Renal pelvis (tissue), 4 donors: ENCODE data around the gene SCN11A. TPM values are rescaled to one million over a fixed set of nuclear protein-coding genes. Genes with fewer than 3 reads are reported as not detected.
"Not testable (repeated sequence)": the region's sequence is repeated elsewhere in the genome, so short reads cannot be mapped to it uniquely, and the experiment has no call there.

ENCODE experiments used
- DNase-seq: peaks from one replicate; pipeline ENCODE4 v3.0.0-alpha.2; 2013
- polyA plus RNA-seq, 3 donors: library from polyadenylated mRNA; unstranded; fragments of 120-200 nt; gene quantifications; one replicate each; pipeline ENCODE4 v1.2.1, GENCODE V29; 2013; ENCODE audit not compliant: insufficient read length in 3 of 3

The SCN11A gene
- polyA plus RNA-seq, 3 donors: 0.68 to 1.6 (median 1.6) TPM

DNA sequence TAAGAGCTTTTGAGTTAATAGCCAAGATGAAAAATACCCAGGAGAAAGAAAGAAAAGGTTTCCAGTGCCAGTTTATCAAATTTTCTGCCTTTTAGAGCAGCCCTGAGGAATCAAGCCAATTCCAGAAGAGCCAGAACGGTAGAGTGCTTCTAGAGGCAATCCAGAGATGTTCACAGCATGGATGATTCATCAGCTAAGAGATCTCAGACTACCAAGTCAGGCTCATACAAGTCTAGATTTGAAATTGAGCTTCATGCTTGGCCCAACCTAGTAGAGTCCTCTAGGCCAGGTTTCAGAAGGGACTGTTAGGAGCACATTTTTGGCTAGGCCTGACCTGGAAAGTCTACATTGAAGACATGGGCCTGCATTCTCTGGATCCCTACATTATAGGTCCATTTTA is 15.5 kb upstream of the SCN11A start:
- no peak for DNase-seq

DNA sequence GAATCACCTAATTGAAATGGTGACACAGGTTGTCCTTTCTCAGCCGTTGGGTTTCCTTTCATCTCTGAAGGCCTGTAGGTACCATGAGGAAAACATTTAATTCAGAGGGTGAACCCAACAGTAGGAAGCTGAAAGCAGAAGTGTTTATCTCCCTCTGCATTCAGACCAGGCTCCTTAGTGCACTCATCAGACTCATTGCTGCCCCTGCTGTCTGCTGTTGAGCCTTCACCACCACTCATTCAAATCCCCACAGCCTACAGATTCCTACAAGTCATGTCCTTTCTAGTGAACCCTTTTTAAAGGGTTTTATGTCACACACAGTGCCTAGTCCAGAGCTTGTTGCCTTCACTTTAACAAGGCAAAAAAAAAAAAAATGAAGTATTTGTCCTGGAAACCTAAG is 13.5 kb upstream of the SCN11A start:
- no peak for DNase-seq

DNA sequence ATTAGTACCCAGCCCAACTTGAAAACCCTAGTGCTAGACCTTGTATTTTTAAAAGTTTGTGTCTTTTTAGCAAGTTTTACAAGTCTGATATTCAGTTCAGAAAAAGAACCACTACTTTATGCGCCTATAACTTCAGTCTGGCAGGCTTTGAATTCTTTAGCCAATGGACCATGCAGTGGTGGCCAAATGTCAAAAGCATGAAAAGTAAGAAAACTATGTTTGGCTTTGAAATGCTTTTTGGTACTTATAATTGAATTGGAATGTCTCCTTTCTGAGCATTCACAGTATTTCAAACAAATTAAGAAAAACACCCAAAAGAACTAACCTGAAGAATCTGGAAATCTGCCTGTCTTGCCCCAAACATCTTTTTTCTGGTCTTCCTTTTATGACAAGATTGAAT is 12.9 kb upstream of the SCN11A start:
- DNase-seq: no peak

DNA sequence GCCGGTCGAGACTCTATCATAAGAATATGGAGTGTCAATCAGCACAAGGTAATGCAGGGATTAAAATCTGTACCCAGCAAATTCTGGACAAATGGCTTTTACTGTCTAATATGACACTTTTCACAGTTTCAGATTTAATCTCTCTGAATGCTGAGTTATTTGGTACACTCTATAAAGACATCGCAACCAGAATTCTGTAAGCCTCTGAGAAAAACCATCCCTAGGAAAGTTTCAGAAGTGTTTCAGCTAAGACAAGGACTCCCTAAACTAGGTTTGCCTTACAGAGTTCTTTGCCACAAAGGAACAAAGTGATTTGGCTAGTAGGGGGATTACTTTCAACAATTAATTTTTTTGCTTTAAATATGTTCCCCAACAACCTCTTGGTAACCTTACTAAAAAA is 11.4 kb upstream of the SCN11A start:
- no peak for DNase-seq

DNA sequence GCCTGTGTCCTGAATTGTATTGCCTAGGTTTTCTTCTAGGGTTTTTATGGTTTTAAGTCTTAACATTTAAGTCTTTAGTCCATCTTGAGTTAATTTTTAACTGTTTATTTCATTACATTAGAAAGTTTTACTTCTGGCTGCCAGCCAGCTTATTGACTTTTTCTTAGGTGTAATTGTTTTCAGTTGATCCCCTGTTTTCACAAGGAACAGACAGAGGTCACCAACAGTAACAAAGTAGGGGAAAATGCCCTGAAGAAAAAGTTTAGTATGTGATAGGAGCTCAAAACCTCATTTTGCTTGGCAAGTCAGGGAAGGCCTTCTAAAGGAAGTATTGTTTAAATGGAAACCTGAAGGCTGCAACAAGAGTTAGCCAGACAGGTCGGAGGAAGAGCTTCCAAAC is 10.4 kb upstream of the SCN11A start:
- no peak for DNase-seq

DNA sequence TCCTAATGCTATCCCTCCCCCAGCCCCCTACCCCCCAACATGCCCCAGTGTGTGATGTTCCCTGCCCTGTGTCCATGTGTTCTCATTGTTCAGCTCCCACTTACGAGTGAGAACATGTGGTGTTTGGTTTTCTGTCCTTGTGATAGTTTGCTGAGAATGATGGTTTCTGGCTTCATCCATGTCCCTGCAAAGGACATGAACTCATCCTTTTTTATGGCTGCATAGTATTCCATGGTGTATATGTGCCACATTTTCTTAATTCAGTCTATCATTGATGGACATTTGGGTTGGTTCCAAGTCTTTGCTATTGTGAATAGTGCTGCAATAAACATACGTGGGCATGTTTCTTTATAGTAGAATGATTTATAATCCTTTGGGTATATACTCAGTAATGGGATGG is 9.5 kb upstream of the SCN11A start:
- not testable (repeated sequence) for DNase-seq

DNA sequence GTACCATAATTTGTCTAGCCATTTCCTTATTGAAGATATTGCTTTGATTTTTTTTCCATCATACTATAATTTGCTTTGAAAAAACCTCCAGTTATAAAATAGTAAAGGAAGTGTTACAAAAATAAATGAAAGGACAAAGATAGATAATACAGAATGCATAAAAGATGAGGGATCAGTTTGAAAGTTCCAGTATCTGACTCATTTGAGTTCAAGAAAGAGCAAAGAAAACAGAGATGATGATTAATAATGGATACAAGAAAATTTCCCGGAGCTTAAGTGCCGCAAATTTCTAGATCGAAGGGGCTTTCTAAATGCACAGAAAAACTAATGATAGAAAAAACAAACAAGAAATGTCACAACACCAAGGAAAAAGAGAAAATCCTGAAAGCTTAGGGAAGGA is 4.4 kb upstream of the SCN11A start:
- no peak for DNase-seq

DNA sequence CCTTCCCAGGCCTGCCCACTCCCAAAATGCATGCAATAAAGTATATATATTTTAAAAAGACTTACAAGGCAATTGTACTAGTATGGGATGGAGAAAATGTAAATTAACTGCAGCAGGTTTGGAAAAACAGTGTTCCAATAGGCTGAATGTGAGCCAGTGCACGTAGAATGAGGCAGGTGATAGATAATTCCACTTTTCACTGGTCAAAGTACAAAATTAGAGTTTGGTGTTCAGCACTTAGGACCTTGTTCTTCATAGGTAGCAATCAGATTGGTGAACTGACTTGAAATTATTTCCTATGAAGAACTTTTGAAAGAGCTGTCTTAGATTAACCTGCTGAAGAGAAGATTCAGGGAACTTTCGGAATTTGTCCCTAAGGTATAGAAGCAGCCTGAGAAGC is 2.0 kb upstream of the SCN11A start:
- no peak for DNase-seq

DNA sequence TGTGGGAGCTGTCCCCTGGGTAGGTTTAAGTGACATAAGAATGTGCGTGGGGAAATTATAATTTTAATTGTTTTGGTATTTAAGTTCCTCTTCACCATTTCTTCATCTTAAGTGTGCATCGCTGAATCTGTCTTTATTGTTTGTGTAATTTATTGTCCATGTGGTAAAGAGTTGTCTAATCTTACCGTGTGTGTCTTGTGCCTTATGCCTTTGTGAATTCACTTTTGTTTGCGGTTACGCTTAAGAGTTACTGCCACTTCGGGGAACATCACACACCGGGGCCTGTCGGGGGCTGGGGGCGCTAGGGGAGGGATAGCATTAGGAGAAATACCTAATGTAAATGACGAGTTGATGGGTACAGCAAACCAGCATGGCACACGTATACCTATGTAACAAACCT is 839 bp upstream of the SCN11A start:
- DNase-seq: no peak

DNA sequence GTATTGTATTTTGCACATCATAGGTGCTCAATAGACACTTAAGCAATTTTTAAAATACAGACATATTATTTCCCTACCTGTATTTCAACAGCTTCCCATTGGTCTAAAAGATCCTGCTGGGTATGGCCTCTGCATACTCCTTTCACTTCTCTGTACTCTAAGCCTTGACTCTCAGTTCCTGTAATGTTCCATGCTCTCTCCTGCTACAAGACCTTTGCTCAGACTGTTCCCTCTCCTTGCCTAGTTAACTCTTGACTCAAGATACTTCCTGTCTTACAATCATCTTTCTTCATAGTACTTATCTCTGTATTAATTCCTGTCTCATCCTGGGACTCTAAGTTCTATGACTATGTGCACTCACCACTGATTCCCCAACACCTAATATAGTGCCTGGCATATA is 1.7 kb downstream of the SCN11A start:
- no peak for DNase-seq

DNA sequence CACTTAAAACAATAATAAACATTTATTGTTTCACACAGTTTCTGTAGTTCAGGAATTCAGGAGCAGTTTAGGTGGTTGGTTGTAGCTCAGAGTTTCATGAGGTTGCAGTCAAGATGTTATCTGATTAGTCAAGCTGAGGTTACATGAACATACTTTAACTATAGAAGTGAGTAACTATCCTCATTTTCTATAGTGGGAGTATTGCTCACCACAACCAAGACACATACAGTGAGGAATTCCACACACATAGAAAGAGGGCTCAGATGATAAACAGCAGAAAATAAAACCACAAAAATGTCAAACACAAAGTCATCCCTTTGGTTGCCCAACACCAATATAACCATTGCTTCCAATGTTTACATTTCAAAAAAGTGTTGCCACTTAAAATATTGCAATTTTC is 13.6 kb downstream of the SCN11A start:
- no peak for DNase-seq

DNA sequence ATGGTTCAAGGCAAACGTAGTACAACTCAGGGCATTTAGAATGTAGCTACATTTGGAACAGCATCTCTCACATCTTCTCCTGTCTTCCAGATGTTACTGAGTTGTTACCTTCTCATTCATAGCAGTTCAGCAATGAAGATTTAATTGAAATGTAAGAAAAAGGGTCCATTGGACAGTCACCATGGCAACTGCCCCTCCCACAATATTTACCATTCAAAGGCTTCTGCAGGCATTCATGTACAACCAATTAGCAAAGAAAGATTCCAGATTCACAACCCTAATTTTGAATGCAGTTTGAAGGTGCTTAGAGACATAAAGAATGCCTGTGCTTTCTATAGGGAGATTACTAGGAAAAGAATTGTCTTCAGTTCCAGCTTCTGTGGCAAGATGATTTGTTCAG is 22.2 kb downstream of the SCN11A start:
- DNase-seq: no peak

DNA sequence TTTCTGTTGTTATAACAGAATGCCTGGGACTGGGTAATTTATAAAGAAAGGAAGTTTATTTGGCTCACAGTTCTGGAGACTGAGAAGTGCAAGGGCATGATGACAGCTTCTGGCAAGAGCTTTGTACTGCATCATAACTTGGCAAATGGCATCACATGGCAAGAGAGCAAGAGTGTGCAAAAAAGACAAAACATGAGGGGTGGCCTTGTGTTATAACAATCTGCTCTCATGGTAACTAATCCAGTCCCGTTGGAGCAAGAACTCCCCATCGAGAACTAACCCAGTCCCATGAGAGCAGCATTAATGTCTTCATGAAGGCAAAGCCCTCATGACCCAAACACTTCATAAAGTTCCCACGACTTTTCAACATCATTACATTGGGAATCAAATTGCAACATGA is 23.2 kb downstream of the SCN11A start:
- DNase-seq: no peak

DNA sequence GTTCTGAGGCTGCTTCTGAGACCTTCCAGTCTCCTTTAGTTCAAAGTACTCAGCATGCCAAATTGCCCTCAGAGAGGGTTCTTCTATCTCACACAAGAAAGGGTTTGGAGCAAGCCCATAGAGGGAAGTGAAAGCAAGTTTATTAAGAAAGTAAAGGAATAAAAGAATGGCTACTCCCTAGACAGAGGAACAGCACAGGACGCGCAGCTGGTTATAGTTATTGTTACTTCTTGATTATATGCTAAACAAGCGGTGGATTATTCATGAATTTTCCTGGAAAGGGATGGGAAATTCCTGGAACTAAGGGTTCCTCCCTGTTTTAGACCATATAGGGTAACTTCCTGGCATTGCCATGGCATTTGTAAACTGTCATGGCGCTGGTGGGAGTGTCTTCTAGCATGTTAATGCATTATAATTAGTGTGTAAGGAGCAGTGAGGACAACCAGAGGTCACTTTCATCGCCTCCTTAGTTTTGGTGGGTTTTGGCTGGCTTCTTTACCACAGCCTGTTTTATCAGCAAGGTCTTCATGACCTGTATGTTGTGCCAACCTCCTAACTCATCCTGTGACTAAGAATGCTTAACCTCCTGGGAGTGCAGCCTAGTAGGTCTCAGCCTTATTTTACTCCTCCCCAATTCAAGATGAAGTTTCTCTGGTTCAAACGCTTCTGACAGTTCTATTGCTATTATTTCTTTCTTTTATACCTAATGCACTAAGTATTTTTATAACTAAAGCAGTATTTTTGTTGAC is 26.3 kb downstream of the SCN11A start:
- DNase-seq: no peak

DNA sequence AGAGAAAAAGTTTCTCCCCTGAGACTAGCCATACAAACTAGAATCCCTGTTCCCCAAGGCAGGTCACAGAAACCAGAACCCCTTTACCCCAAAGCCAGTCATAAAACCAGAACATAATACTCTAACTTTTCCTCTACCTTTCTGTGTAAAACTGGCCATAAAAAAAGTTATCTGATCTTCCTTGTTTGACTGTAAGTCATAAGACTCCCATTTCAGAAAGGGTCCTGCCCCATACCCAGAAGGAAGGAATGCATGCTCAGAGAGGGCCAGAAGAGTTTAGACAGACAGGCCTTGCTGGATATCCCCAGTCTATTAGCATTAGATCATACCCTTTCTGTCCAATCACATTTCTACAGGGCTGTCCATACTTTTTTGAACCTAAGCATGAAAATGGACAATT is 27.2 kb downstream of the SCN11A start:
- no peak for DNase-seq

DNA sequence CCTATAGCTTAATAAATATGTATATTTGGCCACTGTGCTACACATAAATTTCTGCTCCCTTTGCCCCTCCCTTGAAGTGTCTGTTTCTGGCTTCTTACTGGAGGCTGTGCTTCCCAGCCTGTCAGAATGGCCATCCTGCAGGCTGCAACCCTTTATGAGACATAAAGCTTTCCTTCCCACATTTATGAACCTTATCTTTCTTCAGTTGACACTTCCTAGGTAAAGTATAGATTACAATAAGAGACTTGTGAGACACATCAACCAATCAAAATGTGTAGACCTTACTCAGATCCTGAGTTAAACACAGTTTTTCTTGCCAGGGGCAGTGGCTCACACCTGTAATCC is 29.5 kb downstream of the SCN11A start:
- no peak for DNase-seq

DNA sequence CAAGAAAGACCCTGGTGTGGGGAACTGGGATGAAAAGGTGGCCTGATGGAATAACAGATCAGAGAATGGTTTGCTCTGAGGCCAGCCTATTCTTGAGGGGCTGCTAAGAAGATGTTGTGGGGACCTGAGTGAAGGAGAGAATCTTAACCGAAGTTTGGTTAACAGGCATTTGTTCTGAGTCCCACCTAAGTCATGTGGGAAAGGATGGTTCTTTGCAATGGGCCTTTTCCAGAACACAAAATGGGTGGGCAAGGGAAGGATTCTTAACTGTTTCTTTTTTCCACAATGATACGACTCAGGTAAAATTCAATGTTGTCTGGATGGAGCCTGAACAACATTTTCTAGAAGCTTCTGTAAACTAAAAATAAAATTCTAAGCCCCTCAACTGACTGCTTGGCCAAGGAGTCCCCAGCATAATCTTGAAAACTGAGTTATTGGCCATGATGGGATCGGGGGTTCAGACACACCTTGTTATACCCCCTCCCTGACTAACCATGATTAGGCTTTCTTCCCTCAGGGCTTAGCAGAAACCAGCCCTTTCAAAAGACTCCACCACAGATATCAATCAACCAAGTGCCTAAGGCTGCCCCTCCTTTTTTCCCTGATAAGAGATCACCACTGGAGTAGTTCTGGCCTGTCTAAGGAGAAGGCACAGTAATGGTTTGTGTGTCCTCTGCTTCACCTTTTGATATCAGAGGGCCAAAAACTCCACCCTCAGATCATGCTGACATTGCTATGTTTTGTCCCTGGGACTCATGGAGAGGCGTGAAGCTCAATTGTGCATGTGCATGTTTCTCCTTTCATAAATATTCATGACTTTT is 30.1 kb downstream of the SCN11A start:
- DNase-seq: no peak

DNA sequence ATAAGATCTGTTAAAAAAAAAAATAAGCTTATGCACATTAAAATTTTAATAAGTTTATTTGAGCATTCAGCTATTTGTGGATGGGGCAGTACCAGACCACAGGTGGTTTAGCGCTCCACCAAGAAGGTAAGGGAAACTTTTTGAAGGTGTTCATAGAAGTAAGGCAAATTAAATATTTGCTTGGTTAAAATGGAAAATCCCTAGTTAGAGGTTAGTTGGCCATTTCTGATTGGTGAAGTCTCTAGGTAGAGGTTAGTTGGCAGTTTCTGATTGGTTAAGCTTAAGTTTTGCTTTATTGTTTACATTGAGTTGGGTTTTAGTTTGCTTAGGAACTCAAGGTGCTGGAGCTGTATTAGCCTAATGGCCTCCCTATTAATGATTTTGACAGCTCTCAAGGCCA is 30.7 kb downstream of the SCN11A start:
- no peak for DNase-seq

DNA sequence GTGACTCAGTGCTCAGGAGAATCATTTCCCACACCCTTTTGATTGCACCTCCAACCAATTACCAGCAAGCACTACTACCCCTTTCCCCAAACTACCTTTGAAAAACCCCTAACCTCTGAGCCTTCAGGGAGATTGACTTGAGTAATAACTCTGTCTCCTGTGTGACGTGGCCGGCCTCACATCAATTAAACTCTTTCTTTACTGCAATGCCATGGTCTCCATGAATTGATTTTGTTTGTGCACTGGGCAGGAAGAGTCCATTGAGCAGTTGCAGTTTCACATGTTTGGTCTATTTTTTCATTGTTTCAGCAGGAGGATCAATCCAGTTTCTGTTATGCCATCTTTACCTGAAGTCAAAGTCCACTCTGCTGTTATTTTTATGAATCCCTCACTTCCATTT is 32.4 kb downstream of the SCN11A start:
- DNase-seq: no peak

DNA sequence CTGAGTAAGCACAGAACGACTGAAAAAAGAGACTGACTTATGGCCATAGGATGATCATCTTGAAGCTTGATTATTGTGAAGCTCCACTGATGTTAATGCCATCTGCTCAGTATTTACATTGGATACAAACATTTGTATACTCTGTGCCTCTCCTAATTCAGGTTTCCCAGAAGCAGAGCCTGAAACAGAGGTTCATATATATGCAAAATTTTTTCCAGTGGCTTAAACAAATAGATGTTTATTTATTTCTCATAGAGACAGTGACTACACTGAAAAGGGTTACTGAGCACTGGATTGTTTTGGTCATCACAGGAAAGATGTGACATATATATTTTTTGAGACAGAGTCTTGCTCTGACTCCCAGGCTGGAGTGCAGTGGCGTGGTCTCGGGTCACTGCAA is 36.3 kb downstream of the SCN11A start:
- no peak for DNase-seq

DNA sequence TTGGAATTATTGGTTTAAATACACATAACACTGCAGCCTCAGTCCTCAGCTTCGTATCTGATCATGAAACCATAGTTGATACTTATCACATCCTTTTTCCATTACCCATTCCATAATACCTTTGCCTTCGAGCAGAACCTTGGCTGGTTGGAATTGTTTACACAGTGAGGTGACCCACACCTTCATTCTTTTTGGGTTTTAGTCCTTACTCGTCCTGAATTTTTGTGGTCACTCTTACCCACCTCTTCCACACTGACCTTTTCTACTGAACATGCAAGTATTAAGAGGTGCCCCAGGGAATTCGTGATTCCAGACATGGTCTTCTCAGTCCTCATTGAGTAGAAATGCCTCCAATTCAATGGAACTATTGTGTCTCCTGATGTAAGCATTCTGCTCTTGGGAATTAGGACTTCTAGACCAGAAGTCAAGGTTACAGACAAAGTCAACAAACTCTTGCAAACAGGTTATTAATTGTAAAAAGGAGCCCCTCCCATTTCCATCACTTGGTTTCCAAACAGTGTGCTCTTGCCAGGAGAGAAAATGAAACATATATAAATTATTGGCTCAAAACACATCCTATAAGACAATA is 37.7 kb downstream of the SCN11A start:
- DNase-seq: no peak

DNA sequence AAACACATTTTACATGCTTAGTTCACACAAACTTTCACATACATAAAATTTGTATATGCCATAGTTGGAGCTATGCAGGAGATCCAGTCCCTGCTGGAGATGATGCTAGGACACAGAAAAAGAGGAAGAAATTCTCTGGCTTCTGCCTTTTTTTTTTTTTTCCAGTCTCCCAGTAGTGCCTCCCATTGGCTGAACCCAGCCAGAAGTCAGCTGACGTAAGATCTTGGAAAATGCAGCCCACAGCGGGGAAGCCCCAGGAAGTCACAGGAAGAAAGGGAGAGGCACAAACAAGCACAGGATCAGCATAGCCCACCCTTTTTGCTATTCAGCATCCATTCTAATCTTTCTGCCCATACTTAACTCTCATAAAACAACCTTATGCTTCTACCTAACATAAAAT is 38.5 kb downstream of the SCN11A start:
- no peak for DNase-seq

DNA sequence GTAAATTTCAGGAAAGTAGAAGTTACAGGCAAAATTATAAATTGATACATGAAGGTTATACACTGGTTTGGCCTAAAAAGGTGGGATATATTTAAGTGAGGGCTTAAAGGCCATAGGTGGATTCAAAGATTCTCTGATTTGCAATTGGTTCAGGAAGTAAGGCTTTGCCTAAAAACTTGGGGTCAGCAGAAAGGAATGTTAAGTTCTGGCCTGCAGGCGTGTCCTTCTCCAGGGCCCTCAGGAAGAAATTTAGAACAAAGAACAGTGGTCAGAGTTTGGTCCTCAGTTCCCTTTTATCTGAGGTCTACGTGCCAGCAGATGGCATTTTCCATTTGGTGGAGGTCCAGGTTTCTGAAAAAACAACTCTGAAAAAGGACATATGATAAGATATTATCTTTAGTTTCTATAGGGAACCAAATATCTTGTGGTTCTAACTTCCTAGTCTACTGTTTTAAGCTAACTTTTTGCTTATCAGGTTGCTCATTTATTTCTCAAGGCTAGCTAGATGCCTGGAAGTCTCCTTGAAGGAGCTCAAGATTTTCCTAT is 40.5 kb downstream of the SCN11A start:
- no peak for DNase-seq
